ENCODE measurements around the gene AIF1.

Gene AIF1

DNA sequence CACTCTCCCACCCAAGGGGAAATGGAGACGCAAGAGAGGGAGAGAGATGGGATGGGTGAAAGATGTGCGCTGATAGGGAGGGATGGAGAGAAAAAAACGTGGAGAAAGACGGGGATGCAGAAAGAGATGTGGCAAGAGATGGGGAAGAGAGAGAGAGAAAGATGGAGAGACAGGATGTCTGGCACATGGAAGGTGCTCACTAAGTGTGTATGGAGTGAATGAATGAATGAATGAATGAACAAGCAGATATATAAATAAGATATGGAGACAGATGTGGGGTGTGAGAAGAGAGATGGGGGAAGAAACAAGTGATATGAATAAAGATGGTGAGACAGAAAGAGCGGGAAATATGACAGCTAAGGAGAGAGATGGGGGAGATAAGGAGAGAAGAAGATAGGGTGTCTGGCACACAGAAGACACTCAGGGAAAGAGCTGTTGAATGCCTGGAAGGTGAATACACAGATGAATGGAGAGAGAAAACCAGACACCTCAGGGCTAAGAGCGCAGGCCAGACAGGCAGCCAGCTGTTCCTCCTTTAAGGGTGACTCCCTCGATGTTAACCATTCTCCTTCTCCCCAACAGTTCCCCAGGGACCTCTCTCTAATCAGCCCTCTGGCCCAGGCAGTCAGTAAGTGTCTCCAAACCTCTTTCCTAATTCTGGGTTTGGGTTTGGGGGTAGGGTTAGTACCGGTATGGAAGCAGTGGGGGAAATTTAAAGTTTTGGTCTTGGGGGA lies 38.9 kb upstream of the AIF1 start:
- peak overlapping the region; percentile 84 for H3K27ac ChIP-seq

DNA sequence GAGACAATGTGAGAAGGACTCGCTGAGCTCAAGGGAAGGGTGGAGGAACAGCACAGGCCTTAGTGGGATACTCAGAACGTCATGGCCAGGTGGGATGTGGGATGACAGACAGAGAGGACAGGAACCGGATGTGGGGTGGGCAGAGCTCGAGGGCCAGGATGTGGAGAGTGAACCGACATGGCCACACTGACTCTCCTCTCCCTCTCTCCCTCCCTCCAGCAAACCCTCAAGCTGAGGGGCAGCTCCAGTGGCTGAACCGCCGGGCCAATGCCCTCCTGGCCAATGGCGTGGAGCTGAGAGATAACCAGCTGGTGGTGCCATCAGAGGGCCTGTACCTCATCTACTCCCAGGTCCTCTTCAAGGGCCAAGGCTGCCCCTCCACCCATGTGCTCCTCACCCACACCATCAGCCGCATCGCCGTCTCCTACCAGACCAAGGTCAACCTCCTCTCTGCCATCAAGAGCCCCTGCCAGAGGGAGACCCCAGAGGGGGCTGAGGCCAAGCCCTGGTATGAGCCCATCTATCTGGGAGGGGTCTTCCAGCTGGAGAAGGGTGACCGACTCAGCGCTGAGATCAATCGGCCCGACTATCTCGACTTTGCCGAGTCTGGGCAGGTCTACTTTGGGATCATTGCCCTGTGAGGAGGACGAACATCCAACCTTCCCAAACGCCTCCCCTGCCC lies 38.0 kb upstream of the AIF1 start:
- no peaks in the 10 kb centered on the region for H3K9me3 ChIP-seq
- peak overlapping the region; percentile 65 to 67 for H3K4me3 ChIP-seq (ENCODE audit: low read depth in 1 of 2, low read length in 1 of 2)
- peak overlapping the region; percentile 84 for H3K27ac ChIP-seq
- peaks cover 15% of the 10 kb centered on the region for H3K36me3 ChIP-seq
- peaks cover 45 to 49% of the 10 kb centered on the region in 2 experiments for H3K4me1 ChIP-seq (ENCODE audit: control insufficient read depth in 1 of 2, insufficient read depth in 1 of 2, low read depth in 1 of 2, low read length in 1 of 2)
- TF ChIP-seq, protein P1, sequence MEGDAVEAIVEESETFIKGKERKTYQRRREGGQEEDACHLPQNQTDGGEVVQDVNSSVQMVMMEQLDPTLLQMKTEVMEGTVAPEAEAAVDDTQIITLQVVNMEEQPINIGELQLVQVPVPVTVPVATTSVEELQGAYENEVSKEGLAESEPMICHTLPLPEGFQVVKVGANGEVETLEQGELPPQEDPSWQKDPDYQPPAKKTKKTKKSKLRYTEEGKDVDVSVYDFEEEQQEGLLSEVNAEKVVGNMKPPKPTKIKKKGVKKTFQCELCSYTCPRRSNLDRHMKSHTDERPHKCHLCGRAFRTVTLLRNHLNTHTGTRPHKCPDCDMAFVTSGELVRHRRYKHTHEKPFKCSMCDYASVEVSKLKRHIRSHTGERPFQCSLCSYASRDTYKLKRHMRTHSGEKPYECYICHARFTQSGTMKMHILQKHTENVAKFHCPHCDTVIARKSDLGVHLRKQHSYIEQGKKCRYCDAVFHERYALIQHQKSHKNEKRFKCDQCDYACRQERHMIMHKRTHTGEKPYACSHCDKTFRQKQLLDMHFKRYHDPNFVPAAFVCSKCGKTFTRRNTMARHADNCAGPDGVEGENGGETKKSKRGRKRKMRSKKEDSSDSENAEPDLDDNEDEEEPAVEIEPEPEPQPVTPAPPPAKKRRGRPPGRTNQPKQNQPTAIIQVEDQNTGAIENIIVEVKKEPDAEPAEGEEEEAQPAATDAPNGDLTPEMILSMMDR (IDR thresholded peaks at IDR 0.05), result no peak
- H3K27me3 ChIP-seq, result no peaks in the 10 kb centered on the region

More for the DNA sequence above, 38.9 kb upstream of the AIF1 start:
- Histone ChIP-seq H3K9me3 (no peaks in the 10 kb centered on the region), H3K27me3 (no peaks in the 10 kb centered on the region), H3K36me3 (peaks cover 15% of the 10 kb centered on the region), H3K4me1 (ENCODE audit: control insufficient read depth in 1 of 2, insufficient read depth in 1 of 2, low read depth in 1 of 2, low read length in 1 of 2) (peaks cover 40 to 49% of the 10 kb centered on the region in 2 experiments), H3K4me3 (ENCODE audit: low read depth in 1 of 2, low read length in 1 of 2) (peak overlapping the region; percentile 65 to 67)
- TF ChIP-seq, protein P1 (IDR thresholded peaks at IDR 0.05), result no peak

DNA sequence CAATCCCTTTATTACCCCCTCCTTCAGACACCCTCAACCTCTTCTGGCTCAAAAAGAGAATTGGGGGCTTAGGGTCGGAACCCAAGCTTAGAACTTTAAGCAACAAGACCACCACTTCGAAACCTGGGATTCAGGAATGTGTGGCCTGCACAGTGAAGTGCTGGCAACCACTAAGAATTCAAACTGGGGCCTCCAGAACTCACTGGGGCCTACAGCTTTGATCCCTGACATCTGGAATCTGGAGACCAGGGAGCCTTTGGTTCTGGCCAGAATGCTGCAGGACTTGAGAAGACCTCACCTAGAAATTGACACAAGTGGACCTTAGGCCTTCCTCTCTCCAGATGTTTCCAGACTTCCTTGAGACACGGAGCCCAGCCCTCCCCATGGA lies 37.5 kb upstream of the AIF1 start:
- Histone ChIP-seq H3K27ac (no peak overlapping the region), H3K4me1 (ENCODE audit: control insufficient read depth in 1 of 2, insufficient read depth in 1 of 2, low read depth in 1 of 2, low read length in 1 of 2) (peaks cover 49 to 54% of the 10 kb centered on the region in 2 experiments), H3K4me3 (ENCODE audit: low read depth in 1 of 2, low read length in 1 of 2) (no peak overlapping the region), H3K27me3 (no peaks in the 10 kb centered on the region), H3K36me3 (peaks cover 15% of the 10 kb centered on the region), H3K9me3 (no peaks in the 10 kb centered on the region)
- TF ChIP-seq, protein P1 (IDR thresholded peaks at IDR 0.05), result no peak

DNA sequence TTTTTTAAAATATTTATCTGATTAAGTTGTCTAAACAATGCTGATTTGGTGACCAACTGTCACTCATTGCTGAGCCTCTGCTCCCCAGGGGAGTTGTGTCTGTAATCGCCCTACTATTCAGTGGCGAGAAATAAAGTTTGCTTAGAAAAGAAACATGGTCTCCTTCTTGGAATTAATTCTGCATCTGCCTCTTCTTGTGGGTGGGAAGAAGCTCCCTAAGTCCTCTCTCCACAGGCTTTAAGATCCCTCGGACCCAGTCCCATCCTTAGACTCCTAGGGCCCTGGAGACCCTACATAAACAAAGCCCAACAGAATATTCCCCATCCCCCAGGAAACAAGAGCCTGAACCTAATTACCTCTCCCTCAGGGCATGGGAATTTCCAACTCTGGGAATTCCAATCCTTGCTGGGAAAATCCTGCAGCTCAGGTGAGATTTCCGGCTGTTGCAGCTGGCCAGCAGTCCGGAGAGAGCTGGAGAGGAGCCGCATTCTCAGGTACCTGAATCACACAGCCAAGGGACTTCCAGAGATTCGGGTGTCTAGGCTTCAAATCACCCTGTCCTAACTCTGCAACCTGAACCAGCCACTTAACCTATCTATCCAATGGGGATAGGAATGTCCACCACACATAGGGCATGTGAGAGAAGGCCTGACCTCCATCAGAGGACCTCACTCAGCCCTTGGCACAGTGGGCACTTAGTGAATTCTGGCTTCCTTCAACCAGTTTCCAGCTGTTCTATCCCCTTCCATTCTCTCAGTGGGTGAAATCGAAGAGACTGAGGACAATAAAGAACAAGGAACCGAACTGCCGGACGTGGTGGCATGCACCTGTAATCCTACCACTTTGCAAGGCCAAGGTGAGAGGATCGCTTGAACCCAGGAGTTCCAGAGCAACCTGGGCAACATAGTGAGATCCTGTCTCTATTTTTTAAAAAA lies 36.6 kb upstream of the AIF1 start:
- no peak overlapping the region for H3K4me3 ChIP-seq (ENCODE audit: low read depth in 1 of 2, low read length in 1 of 2)

DNA sequence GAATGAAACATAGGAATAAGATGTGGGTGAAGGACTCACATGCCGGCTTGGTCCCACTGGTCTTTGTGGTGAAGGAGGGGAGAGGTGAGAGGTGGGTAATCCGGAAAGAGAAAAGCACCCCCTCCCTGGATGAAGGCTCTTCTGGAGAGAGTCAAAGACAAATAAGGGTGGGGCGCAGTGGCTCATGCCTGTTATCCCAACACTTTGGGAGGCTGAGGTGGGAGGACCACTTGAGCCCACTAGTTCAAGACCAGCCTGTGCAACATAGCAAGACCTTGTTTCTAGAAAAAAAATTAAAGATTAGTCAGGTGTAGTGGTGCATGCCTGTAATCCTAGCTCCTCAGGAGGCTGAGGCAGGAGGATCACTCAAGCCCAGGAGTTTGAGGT lies 35.9 kb upstream of the AIF1 start:
- H3K27ac ChIP-seq, result peak overlapping the region; percentile 96
- no peak overlapping the region for H3K4me3 ChIP-seq (ENCODE audit: low read depth in 1 of 2, low read length in 1 of 2)
- peaks cover 64 to 70% of the 10 kb centered on the region in 2 experiments for H3K4me1 ChIP-seq (ENCODE audit: control insufficient read depth in 1 of 2, insufficient read depth in 1 of 2, low read depth in 1 of 2, low read length in 1 of 2)
- TF ChIP-seq, protein P1 (IDR thresholded peaks at IDR 0.05), result no peak
- no peaks in the 10 kb centered on the region for H3K9me3 ChIP-seq
- H3K36me3 ChIP-seq, result peaks cover 15% of the 10 kb centered on the region
- H3K27me3 ChIP-seq, result no peaks in the 10 kb centered on the region

More for the DNA sequence above, 36.6 kb upstream of the AIF1 start:
- Histone ChIP-seq H3K27me3 (no peaks in the 10 kb centered on the region), H3K27ac (peak overlapping the region; percentile 96), H3K36me3 (peaks cover 15% of the 10 kb centered on the region), H3K4me1 (ENCODE audit: control insufficient read depth in 1 of 2, insufficient read depth in 1 of 2, low read depth in 1 of 2, low read length in 1 of 2) (peaks cover 57 to 63% of the 10 kb centered on the region in 2 experiments), H3K9me3 (no peaks in the 10 kb centered on the region)
- TF ChIP-seq, protein P1 (IDR thresholded peaks at IDR 0.05), result no peak
